Caco-2 (cell line): ENCODE data around the gene WWP2. TPM values are rescaled to one million over a fixed set of nuclear protein-coding genes. Genes with fewer than 3 reads are reported as not detected.

Source experiments
- BruUV-seq: library from RNA; stranded (reverse); fragments of 400-500 nt; replicated peaks from 2 replicates; lab custom pipeline; 2021; lab: Mats Ljungman, UMichigan
- CTCF ChIA-PET: fragments of 300-600 bp; sonication (Branson Sonifier 250); formaldehyde crosslinking; loops from one replicate; lab custom pipeline; 2022; ENCODE audit warnings: antibody characterized with exemption; lab: Charles Lee
- POLR2A ChIA-PET: fragments of 300-600 bp; sonication (Branson Sonifier 250); formaldehyde crosslinking; loops from one replicate; lab custom pipeline; 2022; ENCODE audit warnings: antibody characterized with exemption; lab: Charles Lee
- DNase-seq, 2 experiments: peaks; one replicate each; pipeline versions ENCODE4 v3.0.0 to v3.0.0-alpha.2; 2020 to 2022
- H3K27me3 ChIP-seq: replicated peaks from 2 replicates; pipeline ENCODE4 v1.6.0; 2011; ENCODE audit warnings: low read length; ENCODE audit not compliant: control insufficient read depth, insufficient read depth
- H3K36me3 ChIP-seq: 2 replicates; pipeline ENCODE4 v1.5.1; 2011; ENCODE audit warnings: low read length; ENCODE audit not compliant: control insufficient read depth, insufficient read depth
- H3K4me1 ChIP-seq: fragments of 250-450 bp; sonication (Bioruptor Pico); 2 replicates; pipeline ENCODE4 v1.5.1; 2020; ENCODE audit warnings: mild to moderate bottlenecking
- H3K4me3 ChIP-seq: 2 replicates; pipeline ENCODE4 v1.5.1; 2011; ENCODE audit warnings: low read depth, mild to moderate bottlenecking, control low read depth, low read length
- H3K9me3 ChIP-seq: fragments of 250-450 bp; sonication (Bioruptor Pico); 2 replicates; pipeline ENCODE4 v1.5.1; 2020; ENCODE audit warnings: mild to moderate bottlenecking, moderate library complexity
- H3K27ac Mint-ChIP-seq: one replicate; pipeline ENCODE4 v1.8.0; 2022; ENCODE audit warnings: mixed read lengths; ENCODE audit not compliant: unreplicated experiment
- H3K27me3 Mint-ChIP-seq: one replicate; pipeline ENCODE4 v1.8.0; 2022; ENCODE audit warnings: mixed read lengths; ENCODE audit not compliant: insufficient read depth, unreplicated experiment
- H3K36me3 Mint-ChIP-seq: one replicate; pipeline ENCODE4 v1.8.0; 2022; ENCODE audit warnings: mild to moderate bottlenecking, mixed read lengths; ENCODE audit not compliant: insufficient read depth, unreplicated experiment
- H3K4me1 Mint-ChIP-seq: one replicate; pipeline ENCODE4 v1.8.0; 2022; ENCODE audit warnings: low read depth, mixed read lengths; ENCODE audit not compliant: unreplicated experiment
- H3K4me3 Mint-ChIP-seq: one replicate; pipeline ENCODE4 v1.8.0; 2022; ENCODE audit warnings: mild to moderate bottlenecking, moderate library complexity, mixed read lengths; ENCODE audit not compliant: unreplicated experiment
- H3K9me3 Mint-ChIP-seq: one replicate; pipeline ENCODE4 v1.8.0; 2022; ENCODE audit warnings: mixed read lengths; ENCODE audit not compliant: unreplicated experiment
- intact Hi-C: fragments of 100-400 bp; cut with micrococcal nuclease; formaldehyde crosslinking; loops from one replicate; pipeline ENCODE4 v1.10.0; 2022; ENCODE audit not compliant: unreplicated experiment
- total RNA-seq: library from RNA; stranded (reverse); gene quantifications from 2 replicates; pipeline ENCODE4 v1.2.3, GENCODE V29; 2022
- TF ChIP-seq, protein P1 (sequence below), 2 experiments: fragments of 200-600 bp in 1 of 2; IDR thresholded peaks; 1 replicate in 1 of 2; 2 replicates in 1 of 2; pipeline versions ENCODE4 v1.5.1 to v1.8.0; 2011 to 2022; ENCODE audit warnings: antibody characterized with exemption in 1 of 2, control low read depth in 1 of 2, inconsistent platforms in 1 of 2, low read depth in 1 of 2, low read length in 1 of 2, mild to moderate bottlenecking in 1 of 2, moderate library complexity in 1 of 2; ENCODE audit not compliant: insufficient read depth in 1 of 2, severe bottlenecking in 1 of 2, unreplicated experiment in 1 of 2

Gene WWP2
- total RNA-seq, 1 experiment from 2014 or later = 39.7 TPM

DNA sequence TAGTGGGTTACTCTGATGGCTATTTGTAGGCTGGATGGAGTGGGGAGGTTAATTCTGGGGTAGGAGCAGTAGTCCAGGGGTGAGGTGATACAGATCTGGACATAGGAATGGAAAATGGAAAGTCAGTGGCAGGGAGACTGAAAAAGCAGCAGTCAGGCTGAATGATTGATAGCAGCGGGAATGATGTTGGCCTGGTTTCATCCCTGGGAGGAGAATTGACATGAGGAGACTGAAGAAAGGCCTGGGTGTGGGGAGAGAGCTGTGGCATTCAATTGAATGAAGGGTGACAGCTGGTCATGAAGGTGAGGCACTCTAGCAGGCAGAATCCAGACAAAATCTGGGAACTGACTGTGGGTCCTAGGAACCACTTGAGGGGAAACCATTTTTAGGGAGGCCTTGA, 154.3 kb downstream of the WWP2 start:
- H3K36me3 ChIP-seq = no peaks in the 10 kb centered on the region
- peaks cover 24% of the 10 kb centered on the region for H3K4me1 Mint-ChIP-seq
- peak overlapping the region; percentile 95 for H3K27ac Mint-ChIP-seq
- TF ChIP-seq, protein P1, sequence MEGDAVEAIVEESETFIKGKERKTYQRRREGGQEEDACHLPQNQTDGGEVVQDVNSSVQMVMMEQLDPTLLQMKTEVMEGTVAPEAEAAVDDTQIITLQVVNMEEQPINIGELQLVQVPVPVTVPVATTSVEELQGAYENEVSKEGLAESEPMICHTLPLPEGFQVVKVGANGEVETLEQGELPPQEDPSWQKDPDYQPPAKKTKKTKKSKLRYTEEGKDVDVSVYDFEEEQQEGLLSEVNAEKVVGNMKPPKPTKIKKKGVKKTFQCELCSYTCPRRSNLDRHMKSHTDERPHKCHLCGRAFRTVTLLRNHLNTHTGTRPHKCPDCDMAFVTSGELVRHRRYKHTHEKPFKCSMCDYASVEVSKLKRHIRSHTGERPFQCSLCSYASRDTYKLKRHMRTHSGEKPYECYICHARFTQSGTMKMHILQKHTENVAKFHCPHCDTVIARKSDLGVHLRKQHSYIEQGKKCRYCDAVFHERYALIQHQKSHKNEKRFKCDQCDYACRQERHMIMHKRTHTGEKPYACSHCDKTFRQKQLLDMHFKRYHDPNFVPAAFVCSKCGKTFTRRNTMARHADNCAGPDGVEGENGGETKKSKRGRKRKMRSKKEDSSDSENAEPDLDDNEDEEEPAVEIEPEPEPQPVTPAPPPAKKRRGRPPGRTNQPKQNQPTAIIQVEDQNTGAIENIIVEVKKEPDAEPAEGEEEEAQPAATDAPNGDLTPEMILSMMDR (IDR thresholded peaks at IDR 0.05; ENCODE audit: insufficient read depth in 1 of 2, low read depth in 1 of 2, low read length in 1 of 2, severe bottlenecking in 1 of 2, unreplicated experiment in 1 of 2) = no peak
- H3K9me3 Mint-ChIP-seq = no peaks in the 10 kb centered on the region
- POLR2A ChIA-PET = no interaction called here
- peaks cover 11% of the 10 kb centered on the region for H3K36me3 Mint-ChIP-seq
- no peaks in the 10 kb centered on the region for H3K27me3 ChIP-seq
- H3K4me3 Mint-ChIP-seq = no peak overlapping the region
- H3K27me3 Mint-ChIP-seq = no peaks in the 10 kb centered on the region
- CTCF ChIA-PET = interaction anchor here (0.8 kb wide), 1 partner anchor 14 kb away, joined by 3 read pairs; no protein-coding TSS in a partner anchor
- no peaks in the 10 kb centered on the region for H3K9me3 ChIP-seq
- no peak for DNase-seq
- intact Hi-C loops = loop anchor here (2.0 to 5.0 kb wide), 3 partner anchors 14 to 59 kb away; no protein-coding TSS in a partner anchor
- no TSS peak for BruUV-seq
- H3K4me3 ChIP-seq = no peak overlapping the region
- H3K4me1 ChIP-seq = peaks cover 14% of the 10 kb centered on the region

DNA sequence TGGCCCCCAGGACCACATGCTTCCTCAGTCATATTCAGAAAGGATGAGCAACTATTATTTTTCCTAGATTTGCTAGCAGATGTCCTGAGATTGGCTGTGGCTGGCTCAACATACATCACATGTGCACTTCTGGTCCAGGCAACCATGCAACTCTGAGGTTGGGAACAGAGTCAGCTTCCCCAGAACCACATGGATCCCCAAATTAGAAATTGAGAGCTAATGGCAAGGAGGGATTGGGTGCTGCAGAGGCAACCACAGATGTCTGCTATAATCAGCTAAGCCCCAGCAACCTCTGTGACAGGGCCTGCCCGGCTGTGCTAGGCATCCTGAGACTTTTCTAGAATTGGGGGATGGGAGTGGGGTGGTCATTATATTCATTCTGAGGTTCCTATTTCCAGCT, 155.2 kb downstream of the WWP2 start:
- peaks cover 24% of the 10 kb centered on the region for H3K4me1 Mint-ChIP-seq
- no peaks in the 10 kb centered on the region for H3K9me3 Mint-ChIP-seq
- H3K27me3 ChIP-seq = no peaks in the 10 kb centered on the region
- H3K4me1 ChIP-seq = peaks cover 14% of the 10 kb centered on the region
- no peaks in the 10 kb centered on the region for H3K27me3 Mint-ChIP-seq
- peak overlapping the region; percentile 14; the same call in 1 of the 2 replicates for H3K4me3 ChIP-seq
- peak overlapping the region; percentile 95 for H3K27ac Mint-ChIP-seq
- H3K36me3 Mint-ChIP-seq = peaks cover 11% of the 10 kb centered on the region
- no peaks in the 10 kb centered on the region for H3K9me3 ChIP-seq
- intact Hi-C loops = loop anchor here (2.0 to 5.0 kb wide), 3 partner anchors 13 to 60 kb away; no protein-coding TSS in a partner anchor
- ChIA-PET POLR2A (interaction anchor here (1.0 kb wide), 1 partner anchor 163 kb away, joined by 4 read pairs; the partner anchor contains the start of gene NOB1), CTCF (interaction anchor here (1.2 to 1.8 kb wide), 2 partner anchors 10 to 13 kb away, joined by 4 to 19 read pairs; no protein-coding TSS in a partner anchor)
- TF ChIP-seq, protein P1 (IDR thresholded peaks at IDR 0.05; ENCODE audit: insufficient read depth in 1 of 2, low read depth in 1 of 2, low read length in 1 of 2, severe bottlenecking in 1 of 2, unreplicated experiment in 1 of 2) = no peak
- H3K36me3 ChIP-seq = no peaks in the 10 kb centered on the region
- DNase-seq = no peak
- peak overlapping the region; percentile 74 for H3K4me3 Mint-ChIP-seq
- TSS peak; percentile 68 for BruUV-seq

DNA sequence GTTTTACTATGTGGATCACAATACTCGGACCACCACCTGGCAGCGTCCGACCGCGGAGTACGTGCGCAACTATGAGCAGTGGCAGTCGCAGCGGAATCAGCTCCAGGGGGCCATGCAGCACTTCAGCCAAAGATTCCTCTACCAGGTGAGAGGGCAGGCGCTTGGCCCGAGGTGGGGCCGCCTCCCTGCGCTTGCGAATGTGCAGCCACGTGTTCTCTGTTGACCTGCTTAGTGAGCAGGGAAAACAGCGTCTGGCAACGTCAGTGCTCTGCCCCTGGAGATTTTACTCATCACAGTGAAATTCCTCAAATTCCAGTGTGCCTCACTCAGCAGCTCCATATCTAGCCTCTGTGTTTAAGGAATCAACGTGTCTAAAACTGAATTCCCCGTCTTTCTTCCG, 155.6 kb downstream of the WWP2 start:
- Mint-ChIP-seq H3K4me3 (peak overlapping the region; percentile 74), H3K27ac (peak overlapping the region; percentile 95), H3K9me3 (no peaks in the 10 kb centered on the region), H3K27me3 (no peaks in the 10 kb centered on the region), H3K4me1 (peaks cover 24% of the 10 kb centered on the region), H3K36me3 (peaks cover 11% of the 10 kb centered on the region)
- peak; percentile 90 to 92 for DNase-seq
- no peaks in the 10 kb centered on the region for H3K9me3 ChIP-seq
- H3K27me3 ChIP-seq = no peaks in the 10 kb centered on the region
- peak overlapping the region; percentile 18 for H3K4me3 ChIP-seq
- H3K4me1 ChIP-seq = peaks cover 14% of the 10 kb centered on the region
- H3K36me3 ChIP-seq = no peaks in the 10 kb centered on the region
- TF ChIP-seq, protein P1 (IDR thresholded peaks at IDR 0.05; ENCODE audit: insufficient read depth in 1 of 2, low read depth in 1 of 2, low read length in 1 of 2, severe bottlenecking in 1 of 2, unreplicated experiment in 1 of 2) = peak in 1 of 2 experiments; percentile 11
- no TSS peak for BruUV-seq
- ChIA-PET CTCF (interaction anchor here (1.2 to 1.8 kb wide), 2 partner anchors 10 to 12 kb away, joined by 4 to 19 read pairs; no protein-coding TSS in a partner anchor), POLR2A (interaction anchor here (1.0 kb wide), 1 partner anchor 163 kb away, joined by 4 read pairs; the partner anchor contains the start of gene NOB1)
- intact Hi-C loops = loop anchor here (2.0 to 5.0 kb wide), 3 partner anchors 13 to 60 kb away; no protein-coding TSS in a partner anchor
